CD8-positive, alpha-beta memory T cell (primary cell): ENCODE data around the gene GPHN. TPM values are rescaled to one million over a fixed set of nuclear protein-coding genes. Genes with fewer than 3 reads are reported as not detected.

Experiments
- CTCF ChIA-PET: fragments of 350-600 bp; sonication (Branson Sonifier 250); formaldehyde crosslinking; loops from one replicate; lab custom pipeline; 2021; ENCODE audit warnings: antibody characterized with exemption; lab: Charles Lee
- POLR2A ChIA-PET: fragments of 350-600 bp; sonication (Branson Sonifier 250); formaldehyde crosslinking; loops from one replicate; lab custom pipeline; 2021; ENCODE audit warnings: antibody characterized with exemption; lab: Charles Lee
- DNase-seq, 5 donors: peaks; one replicate each; pipeline versions ENCODE4 v3.0.0 to v3.0.0-alpha.2; 2020 to 2022; ENCODE audit warnings: mixed read lengths in 1 of 5
- H3K27ac ChIP-seq: one replicate; pipeline ENCODE4 v1.7.0; 2013; ENCODE audit warnings: low read depth, mild to moderate bottlenecking, low read length, moderate library complexity
- H3K27me3 ChIP-seq: 2 replicates; pipeline ENCODE4 v1.7.0; 2013; ENCODE audit warnings: low read length, mild to moderate bottlenecking; ENCODE audit not compliant: insufficient read depth, poor library complexity, severe bottlenecking
- H3K36me3 ChIP-seq: 2 replicates; pipeline ENCODE4 v1.7.0; 2013; ENCODE audit warnings: mild to moderate bottlenecking, low read length, moderate library complexity; ENCODE audit not compliant: insufficient read depth
- H3K4me1 ChIP-seq: 2 replicates; pipeline ENCODE4 v1.7.0; 2013; ENCODE audit warnings: mild to moderate bottlenecking, low read length, moderate library complexity; ENCODE audit not compliant: insufficient read depth
- H3K4me3 ChIP-seq: 2 replicates; pipeline ENCODE4 v1.7.0; 2013; ENCODE audit warnings: mild to moderate bottlenecking, low read length
- H3K9me3 ChIP-seq: 2 replicates; pipeline ENCODE4 v1.7.0; 2013; ENCODE audit warnings: mild to moderate bottlenecking, low read length
- H3K27ac Mint-ChIP-seq, 8 donors: one replicate each; pipeline ENCODE4 v1.8.0; 2020 to 2021; ENCODE audit warnings: mixed read lengths in 8 of 8, mild to moderate bottlenecking in 6 of 8, inconsistent platforms in 3 of 8, moderate library complexity in 3 of 8
- H3K27me3 Mint-ChIP-seq, 2 donors: one replicate each; pipeline ENCODE4 v1.8.0; 2020 to 2021; ENCODE audit warnings: mixed read lengths in 2 of 2, mild to moderate bottlenecking in 1 of 2, moderate library complexity in 1 of 2
- H3K36me3 Mint-ChIP-seq, 3 donors: one replicate each; pipeline ENCODE4 v1.8.0; 2020 to 2021; ENCODE audit warnings: mixed read lengths in 3 of 3, inconsistent platforms in 1 of 3, mild to moderate bottlenecking in 1 of 3
- H3K4me1 Mint-ChIP-seq, 3 donors: one replicate each; pipeline ENCODE4 v1.8.0; 2020 to 2021; ENCODE audit warnings: mixed read lengths in 3 of 3, inconsistent platforms in 1 of 3, mild to moderate bottlenecking in 1 of 3
- H3K4me3 Mint-ChIP-seq, 7 donors: one replicate each; pipeline ENCODE4 v1.8.0; 2020 to 2021; ENCODE audit warnings: mixed read lengths in 7 of 7, mild to moderate bottlenecking in 6 of 7, moderate library complexity in 4 of 7, inconsistent platforms in 2 of 7
- H3K9me3 Mint-ChIP-seq, 5 donors: one replicate each; pipeline ENCODE4 v1.8.0; 2020 to 2022; ENCODE audit warnings: mixed read lengths in 5 of 5, mild to moderate bottlenecking in 3 of 5, moderate library complexity in 2 of 5, inconsistent platforms in 1 of 5
- polyA plus RNA-seq: library from polyadenylated mRNA; unstranded; fragments of 300-500 nt; fragmentation: Illumina TruSeq; gene quantifications from one replicate; pipeline ENCODE4 v1.2.3, GENCODE V29; 2021
- total RNA-seq, 2 experiments: library from RNA; stranded (reverse); gene quantifications; one replicate each; pipeline ENCODE4 v1.2.3, GENCODE V29; 2021

The GPHN gene
- total and polyA plus RNA-seq, 3 experiments from 2014 or later: 6.3 to 14.8 (median 12.1) TPM

DNA sequence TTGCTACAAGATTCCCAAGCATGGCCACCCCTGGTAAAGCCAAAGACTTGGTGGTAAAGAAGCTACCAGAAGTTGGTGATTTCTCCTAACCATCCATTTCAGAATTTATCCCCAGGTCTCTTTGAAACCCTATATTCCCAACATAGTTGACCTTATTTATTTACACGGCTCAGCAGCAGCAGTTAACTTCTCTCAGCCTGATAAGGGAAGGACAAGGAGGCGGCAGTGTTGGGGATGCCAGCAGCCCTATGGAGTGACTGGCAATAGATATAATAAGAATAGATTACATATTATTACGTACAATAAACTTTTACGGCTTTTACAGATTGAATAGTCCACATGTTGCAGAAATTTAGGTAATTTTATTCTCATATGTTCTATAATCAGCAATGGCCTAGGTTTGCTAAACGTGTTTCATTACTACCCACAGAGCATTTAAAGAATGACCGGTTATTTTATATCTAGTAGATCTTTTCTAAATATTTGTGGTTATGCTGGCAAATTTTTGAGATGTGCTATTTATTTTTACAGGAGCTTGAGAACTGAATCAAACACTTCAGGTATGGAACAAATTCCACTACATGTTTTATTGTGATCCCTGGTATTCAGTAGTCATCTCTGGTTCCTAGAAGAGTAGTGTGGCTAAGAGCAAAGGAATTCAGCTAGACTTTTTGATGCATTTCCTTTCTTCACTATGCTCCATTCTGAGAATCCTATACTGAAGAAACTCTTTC, 713.5 kb downstream of the GPHN start:
- ChIA-PET CTCF (no interaction called here), POLR2A (no interaction called here)
- Histone ChIP-seq H3K27me3 (no peaks in the 10 kb centered on the region), H3K4me3 (no peak overlapping the region), H3K27ac (no peak overlapping the region), H3K36me3 (no peaks in the 10 kb centered on the region), H3K4me1 (no peaks in the 10 kb centered on the region), H3K9me3 (no peaks in the 10 kb centered on the region)
- Mint-ChIP-seq H3K27ac (no peak overlapping the region), H3K4me3 (no peak overlapping the region), H3K4me1 (no peaks in the 10 kb centered on the region), H3K36me3 (peaks cover 0 to 4% (median 0%) of the 10 kb centered on the region in 3 donors), H3K27me3 (peaks cover 8 to 20% of the 10 kb centered on the region in 2 donors), H3K9me3 (no peaks in the 10 kb centered on the region)
- DNase-seq: no peak

DNA sequence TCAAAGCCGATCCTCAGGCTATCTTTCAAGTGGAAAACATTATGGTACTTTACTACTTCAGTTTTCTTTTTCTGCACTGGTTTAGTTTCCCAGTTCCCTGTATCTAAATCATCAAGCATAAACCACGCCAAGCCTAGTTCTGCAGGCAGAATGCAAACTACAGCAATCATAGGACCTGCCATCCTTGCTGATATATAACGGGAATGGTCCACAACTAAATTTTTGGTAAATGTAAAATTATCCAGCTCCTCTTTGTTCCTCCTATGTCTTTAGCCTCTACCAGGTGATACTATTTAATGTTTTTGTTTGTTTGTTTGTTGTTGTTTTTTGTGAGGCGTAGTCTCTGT, 714.0 kb downstream of the GPHN start:
- no peak for DNase-seq
- Histone ChIP-seq H3K4me1 (no peaks in the 10 kb centered on the region), H3K36me3 (no peaks in the 10 kb centered on the region), H3K9me3 (no peaks in the 10 kb centered on the region), H3K27ac (no peak overlapping the region), H3K27me3 (no peaks in the 10 kb centered on the region), H3K4me3 (no peak overlapping the region)
- no peak overlapping the region for H3K4me3 Mint-ChIP-seq
- H3K27me3 Mint-ChIP-seq: peaks cover 9 to 23% of the 10 kb centered on the region in 2 donors
- no peaks in the 10 kb centered on the region for H3K9me3 Mint-ChIP-seq
- H3K36me3 Mint-ChIP-seq: peaks cover 0 to 4% (median 0%) of the 10 kb centered on the region in 3 donors
- H3K4me1 Mint-ChIP-seq: no peaks in the 10 kb centered on the region
- POLR2A ChIA-PET: no interaction called here
- CTCF ChIA-PET: no interaction called here
- H3K27ac Mint-ChIP-seq: no peak overlapping the region

DNA sequence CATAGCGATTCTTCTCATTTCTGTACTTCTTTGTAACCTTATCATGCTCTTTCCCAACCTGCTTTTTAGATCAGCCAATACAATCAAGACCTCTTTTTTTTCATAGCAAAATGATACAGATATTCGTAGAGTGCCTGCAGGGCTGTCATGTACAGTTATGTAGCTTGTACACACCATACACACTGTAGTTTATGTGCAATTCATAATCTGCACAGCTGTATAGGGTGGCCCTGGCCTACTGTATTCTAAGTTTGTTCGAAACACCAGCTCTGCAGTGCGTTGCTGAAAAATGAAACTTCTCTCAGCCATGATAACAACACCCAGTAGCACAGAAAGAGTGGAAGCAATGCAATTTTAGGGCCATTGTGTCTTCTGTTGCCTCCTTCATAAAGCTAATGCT, 717.6 kb downstream of the GPHN start:
- no peak overlapping the region for H3K27ac ChIP-seq
- H3K27me3 Mint-ChIP-seq: peaks cover 3 to 20% of the 10 kb centered on the region in 2 donors
- no peak overlapping the region for H3K4me3 Mint-ChIP-seq
- no peaks in the 10 kb centered on the region for H3K9me3 Mint-ChIP-seq
- ChIA-PET POLR2A (no interaction called here), CTCF (no interaction called here)
- no peaks in the 10 kb centered on the region for H3K27me3 ChIP-seq
- H3K4me1 Mint-ChIP-seq: no peaks in the 10 kb centered on the region
- no peaks in the 10 kb centered on the region for H3K9me3 ChIP-seq
- peaks cover 0 to 4% (median 0%) of the 10 kb centered on the region in 3 donors for H3K36me3 Mint-ChIP-seq
- no peaks in the 10 kb centered on the region for H3K36me3 ChIP-seq
- no peaks in the 10 kb centered on the region for H3K4me1 ChIP-seq
- no peak overlapping the region for H3K4me3 ChIP-seq
- H3K27ac Mint-ChIP-seq: no peak overlapping the region
- DNase-seq: no peak

DNA sequence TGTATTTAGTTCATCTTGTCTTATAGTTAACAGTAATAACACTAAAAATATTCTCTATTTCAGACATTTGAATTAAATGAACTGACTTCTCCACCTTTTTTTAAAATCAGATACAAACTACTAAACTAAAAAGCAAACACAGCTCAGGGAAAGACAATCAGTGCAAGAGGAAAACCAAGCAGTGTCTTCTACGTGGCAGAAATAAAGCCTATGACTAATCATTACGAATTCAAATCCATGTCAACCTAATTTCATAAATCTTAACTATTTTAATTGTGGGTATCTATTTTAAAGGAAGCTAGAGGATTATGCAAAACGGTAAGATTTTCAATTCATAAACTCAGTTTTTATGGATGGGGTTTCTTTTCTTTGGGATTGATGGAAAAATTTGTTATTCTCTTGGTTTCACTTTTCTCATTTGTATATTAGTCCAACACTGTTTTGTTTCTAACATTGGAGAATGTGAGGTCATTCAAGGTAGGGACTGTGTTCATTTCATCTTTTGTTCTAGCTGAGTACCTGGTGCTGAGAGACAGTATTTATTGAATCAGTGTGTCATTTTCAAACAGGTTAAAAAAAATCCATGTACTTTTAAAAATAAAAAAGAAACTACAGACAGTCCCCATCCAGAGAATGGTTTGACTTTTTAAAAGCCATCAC, 720.5 kb downstream of the GPHN start:
- H3K9me3 Mint-ChIP-seq: no peaks in the 10 kb centered on the region
- H3K27ac Mint-ChIP-seq: no peak overlapping the region
- Histone ChIP-seq H3K27ac (no peak overlapping the region), H3K4me3 (no peak overlapping the region), H3K4me1 (no peaks in the 10 kb centered on the region), H3K9me3 (no peaks in the 10 kb centered on the region), H3K36me3 (no peaks in the 10 kb centered on the region), H3K27me3 (no peaks in the 10 kb centered on the region)
- DNase-seq: no peak
- ChIA-PET POLR2A (no interaction called here), CTCF (interaction anchor here (1.1 kb wide), 1 partner anchor 14 kb away, joined by 3 read pairs; no protein-coding TSS in a partner anchor)
- H3K27me3 Mint-ChIP-seq: peaks cover 3 to 17% of the 10 kb centered on the region in 2 donors
- H3K36me3 Mint-ChIP-seq: peaks cover 0 to under 1% (median 0%) of the 10 kb centered on the region in 3 donors
- no peaks in the 10 kb centered on the region for H3K4me1 Mint-ChIP-seq
- peak overlapping the region in 1 of 7 donors; percentile 4 for H3K4me3 Mint-ChIP-seq

Other genes with a start within 250 kb of the GPHN start
- not detected for gene CCDC196, start 21.8 kb upstream of the GPHN start, total RNA-seq
- not detected for gene CCDC196, start 21.8 kb upstream of the GPHN start, polyA plus RNA-seq